A172 (cell line): ENCODE measurements around the gene GPER1. TPM values are rescaled to one million over a fixed set of nuclear protein-coding genes. Genes with fewer than 3 reads are reported as not detected.

Experiments
- DNase-seq: peaks from one replicate; pipeline ENCODE4 v3.0.0-alpha.2; 2015; ENCODE audit warnings: low spot score
- total RNA-seq: library from RNA; depleted of rRNA; stranded (reverse); fragments of >200 nt; shearing (Covaris generic); gene quantifications from 2 replicates; pipeline ENCODE4 v1.2.3, GENCODE V29; 2014

Gene GPER1
- total RNA-seq, 1 experiment from 2014 or later, result 12.1 TPM

DNA sequence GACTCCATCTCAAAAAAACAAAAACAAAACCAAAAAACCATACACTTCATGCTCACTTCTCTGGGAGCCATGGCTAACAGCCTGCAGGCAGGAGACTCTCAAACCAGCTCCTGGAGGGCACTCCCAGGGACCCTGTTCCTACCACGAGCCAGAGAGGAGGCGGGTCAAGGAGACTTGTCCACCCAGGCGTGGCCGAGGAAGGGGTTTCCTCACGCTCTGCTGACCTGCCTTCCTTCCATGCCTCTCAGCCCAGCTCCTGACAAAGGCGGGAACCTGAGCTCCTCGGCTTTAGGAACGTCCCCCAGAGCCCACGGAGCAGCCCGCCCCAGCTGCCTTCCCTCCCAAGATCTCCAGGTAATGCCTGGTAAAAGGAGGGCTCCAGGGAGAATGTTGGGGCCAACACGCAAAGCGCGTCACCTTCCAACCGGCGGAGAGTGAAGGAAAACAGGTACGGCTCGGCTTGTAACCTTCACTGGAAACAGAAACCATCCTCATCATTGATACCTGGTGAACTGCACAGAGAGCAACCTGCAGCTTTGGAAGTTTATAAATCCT is 34.0 kb upstream of the GPER1 start:
- no peak for DNase-seq

DNA sequence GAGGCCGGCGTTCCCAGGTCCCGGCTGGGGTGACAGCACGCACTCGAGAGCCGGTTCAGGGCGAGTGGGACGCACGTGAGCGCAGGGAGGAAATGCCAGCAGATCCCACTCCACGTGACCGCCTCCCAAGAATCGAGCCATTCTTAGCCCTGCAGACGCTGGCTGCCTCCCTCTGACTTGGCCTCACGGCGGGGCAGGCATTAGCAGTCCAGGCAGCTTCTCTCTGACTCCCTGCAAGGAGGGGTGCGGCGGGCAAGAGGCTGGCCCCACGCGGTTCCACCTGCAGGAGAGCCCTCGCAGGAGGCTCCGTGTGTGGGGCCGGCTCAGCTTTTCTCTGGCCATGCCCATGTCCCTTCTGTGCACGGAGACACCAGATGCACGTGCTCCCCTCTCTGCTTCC is 33.5 kb upstream of the GPER1 start:
- no peak for DNase-seq

DNA sequence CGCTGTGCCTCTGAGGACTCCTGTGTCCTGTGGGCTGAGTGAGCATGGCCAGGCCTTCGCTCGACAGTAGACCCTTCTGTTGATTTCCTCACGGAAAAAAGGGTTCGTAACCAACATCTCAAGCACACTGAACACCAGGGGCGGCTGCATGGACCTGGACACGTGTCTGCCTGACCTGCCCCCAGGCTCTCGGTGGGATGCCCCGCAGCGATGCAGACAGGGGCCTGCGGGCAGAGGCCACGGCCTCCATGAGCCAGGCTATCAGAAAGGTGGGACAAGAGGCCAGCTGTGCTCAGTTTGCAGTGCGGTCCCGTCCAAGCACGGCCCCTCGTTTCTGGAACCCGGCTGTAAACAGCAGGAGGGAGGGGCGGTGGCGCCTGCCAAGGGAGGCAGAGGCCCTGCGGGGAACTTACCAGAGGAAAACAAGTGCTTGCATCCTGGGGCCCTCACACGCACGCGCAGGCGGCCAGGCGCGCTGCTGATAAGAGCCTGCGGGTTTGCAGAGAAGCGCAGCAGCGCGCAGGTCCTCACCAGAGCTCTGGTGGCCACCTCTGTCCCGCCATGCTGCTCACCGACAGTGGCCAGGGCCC is 33.0 kb upstream of the GPER1 start:
- no peak for DNase-seq

DNA sequence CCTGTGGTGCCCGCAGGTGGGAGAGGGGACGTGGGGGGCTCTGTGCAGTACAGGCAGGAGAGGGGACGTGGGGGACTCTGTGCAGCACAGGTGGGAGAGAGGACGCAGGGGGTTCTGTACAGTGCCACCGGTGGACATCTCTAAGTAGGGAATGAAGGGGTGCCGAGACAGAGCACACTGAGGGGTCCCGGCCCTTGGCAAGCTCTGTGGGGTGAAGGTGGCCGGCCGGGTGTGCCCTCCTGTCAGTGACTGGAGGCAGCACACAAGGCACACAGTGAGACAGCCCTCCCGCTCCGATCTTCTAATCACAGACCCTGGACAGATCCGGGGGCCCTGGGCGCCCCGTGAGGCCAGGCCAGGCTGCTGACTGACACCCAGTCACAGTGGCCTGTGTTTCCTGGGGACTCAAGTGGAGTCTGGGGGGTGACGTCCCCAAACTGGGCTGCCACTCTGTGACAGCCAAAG is 32.4 kb upstream of the GPER1 start:
- DNase-seq, result no peak

DNA sequence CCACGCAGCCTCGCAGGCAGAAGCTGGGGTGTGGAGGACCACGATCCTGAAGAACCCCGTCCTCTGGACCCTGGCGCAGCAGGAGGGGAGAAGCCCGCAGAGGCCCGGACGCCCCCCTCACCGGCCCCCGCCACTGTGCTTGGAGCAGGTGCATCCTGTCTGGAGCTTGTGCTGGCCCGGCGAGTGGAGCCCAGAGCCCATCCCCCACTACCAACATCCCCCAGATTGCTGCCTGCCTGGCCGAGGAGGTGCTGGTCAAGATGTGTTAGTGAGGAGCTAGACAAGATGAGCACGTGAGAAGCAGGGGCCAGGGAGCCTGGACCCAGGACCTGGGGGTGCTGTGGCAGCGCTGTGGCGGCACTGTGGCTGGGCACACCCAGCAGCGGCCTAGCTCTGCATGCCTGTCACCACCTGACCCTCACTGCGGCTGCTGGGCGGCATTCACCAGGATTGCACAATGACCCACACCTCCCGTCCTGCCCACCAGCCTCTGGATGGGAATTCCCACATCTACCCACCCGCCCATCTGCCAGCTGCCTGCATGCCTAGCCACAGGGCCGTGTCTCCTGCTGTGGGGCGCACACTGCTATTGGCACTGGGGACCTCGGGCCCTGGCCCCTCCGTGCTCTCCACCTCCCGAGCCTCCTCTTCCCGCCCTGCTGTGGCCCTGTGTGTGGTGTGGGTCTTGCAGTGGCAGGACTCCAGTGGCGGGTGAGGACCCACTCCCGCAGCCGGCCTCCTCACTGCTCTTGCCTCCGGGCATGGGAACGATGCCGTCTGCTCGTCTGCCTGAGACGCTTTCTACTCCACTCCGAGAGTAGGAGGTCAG is 31.7 kb upstream of the GPER1 start:
- DNase-seq, result peak; percentile 72

DNA sequence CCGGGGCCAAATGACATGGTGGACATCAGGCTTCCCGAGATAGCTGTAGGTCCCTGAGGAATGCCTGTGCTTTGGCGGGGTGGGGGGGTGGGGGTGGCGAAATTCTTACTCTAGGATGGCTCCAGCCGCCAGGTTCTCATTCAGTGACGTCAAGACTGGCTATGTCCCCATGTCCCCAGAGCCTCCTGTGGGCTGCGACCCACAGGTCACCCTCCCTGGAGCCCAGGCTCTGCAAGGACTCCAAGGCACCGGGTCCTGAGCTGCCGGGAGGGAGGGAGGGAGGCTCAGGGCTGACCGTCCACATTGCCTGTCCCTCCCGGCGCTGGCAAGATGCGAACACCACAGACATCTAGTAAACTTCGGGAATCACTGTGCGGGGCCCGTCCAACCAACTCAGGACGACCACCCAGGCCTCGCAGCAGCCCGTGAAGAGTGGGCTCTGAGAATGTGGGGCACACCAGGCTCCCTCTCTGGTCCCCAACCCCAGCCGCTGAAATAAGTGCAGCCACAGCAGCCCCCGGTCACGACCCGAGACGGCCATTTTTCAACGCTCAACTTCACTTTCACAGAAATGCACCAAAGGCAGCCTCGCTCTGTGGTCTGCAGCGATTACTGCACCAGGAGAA is 31.0 kb upstream of the GPER1 start:
- DNase-seq, result no peak

DNA sequence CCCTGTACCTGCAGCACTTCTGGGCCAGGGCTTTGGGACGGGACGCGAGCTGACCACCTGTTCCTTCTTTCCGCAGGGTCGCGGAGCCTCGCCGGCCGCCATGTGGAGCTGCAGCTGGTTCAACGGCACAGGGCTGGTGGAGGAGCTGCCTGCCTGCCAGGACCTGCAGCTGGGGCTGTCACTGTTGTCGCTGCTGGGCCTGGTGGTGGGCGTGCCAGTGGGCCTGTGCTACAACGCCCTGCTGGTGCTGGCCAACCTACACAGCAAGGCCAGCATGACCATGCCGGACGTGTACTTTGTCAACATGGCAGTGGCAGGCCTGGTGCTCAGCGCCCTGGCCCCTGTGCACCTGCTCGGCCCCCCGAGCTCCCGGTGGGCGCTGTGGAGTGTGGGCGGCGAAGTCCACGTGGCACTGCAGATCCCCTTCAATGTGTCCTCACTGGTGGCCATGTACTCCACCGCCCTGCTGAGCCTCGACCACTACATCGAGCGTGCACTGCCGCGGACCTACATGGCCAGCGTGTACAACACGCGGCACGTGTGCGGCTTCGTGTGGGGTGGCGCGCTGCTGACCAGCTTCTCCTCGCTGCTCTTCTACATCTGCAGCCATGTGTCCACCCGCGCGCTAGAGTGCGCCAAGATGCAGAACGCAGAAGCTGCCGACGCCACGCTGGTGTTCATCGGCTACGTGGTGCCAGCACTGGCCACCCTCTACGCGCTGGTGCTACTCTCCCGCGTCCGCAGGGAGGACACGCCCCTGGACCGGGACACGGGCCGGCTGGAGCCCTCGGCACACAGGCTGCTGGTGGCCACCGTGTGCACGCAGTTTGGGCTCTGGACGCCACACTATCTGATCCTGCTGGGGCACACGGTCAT is 30.3 kb upstream of the GPER1 start:
- DNase-seq, result no peak

DNA sequence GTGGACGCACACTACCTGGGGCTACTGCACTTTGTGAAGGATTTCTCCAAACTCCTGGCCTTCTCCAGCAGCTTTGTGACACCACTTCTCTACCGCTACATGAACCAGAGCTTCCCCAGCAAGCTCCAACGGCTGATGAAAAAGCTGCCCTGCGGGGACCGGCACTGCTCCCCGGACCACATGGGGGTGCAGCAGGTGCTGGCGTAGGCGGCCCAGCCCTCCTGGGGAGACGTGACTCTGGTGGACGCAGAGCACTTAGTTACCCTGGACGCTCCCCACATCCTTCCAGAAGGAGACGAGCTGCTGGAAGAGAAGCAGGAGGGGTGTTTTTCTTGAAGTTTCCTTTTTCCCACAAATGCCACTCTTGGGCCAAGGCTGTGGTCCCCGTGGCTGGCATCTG is 29.6 kb upstream of the GPER1 start:
- no peak for DNase-seq

DNA sequence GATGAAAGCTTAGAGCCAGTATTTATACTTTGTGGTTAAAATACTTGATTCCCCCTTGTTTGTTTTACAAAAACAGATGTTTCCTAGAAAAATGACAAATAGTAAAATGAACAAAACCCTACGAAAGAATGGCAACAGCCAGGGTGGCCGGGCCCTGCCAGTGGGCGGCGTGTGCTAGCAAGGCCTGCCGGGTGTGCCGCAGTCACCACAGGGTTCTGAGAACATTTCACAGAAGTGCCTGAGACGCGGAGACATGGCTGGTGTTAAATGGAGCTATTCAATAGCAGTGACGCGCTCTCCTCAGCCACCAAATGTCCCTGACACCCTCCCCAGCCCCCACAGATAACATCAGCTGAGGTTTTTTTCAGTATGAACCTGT is 29.1 kb upstream of the GPER1 start:
- no peak for DNase-seq

DNA sequence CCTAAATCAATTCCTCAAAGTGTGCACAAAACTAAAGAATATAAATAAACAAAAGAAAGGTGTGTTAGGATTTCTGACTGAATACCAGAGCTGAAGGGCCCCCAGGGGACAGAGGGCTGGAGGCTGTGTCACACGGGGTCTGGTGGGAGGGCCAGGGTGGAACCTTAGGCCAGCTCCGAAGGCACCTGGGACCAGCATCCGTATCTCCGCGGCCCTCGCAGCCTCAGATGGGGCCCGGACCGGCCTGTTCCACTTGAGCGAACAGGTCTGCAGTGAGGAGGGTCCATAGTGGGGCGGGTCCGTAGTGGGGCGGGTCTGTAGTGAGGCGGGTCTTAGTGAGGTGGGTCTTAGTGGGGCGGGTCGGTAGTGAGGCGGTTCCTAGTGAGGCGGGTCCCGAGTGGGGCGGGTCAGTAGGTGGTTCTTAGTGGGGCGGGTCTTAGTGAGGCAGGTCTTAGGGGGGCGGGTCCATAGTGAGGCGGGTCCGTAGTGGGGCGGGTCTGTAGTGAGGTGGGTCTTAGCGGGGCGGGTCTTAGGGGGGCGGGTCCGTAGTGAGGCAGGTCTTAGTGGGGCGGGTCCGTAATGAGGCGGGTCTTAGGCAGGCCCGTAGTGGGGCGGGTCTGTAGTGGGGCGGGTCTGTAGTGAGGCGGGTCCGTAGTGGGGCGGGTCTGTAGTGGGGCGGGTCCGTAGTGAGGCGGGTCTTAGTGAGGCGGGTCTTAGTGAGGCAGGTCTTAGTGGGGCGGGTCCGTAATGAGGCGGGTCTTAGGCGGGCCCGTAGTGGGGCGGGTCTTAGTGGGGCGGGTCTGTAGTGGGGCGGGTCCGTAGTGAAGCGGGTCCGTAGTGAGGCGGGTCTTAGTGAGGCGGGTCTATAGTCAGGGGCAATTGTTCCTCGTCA is 28.5 kb upstream of the GPER1 start:
- DNase-seq, result peak; percentile 28

DNA sequence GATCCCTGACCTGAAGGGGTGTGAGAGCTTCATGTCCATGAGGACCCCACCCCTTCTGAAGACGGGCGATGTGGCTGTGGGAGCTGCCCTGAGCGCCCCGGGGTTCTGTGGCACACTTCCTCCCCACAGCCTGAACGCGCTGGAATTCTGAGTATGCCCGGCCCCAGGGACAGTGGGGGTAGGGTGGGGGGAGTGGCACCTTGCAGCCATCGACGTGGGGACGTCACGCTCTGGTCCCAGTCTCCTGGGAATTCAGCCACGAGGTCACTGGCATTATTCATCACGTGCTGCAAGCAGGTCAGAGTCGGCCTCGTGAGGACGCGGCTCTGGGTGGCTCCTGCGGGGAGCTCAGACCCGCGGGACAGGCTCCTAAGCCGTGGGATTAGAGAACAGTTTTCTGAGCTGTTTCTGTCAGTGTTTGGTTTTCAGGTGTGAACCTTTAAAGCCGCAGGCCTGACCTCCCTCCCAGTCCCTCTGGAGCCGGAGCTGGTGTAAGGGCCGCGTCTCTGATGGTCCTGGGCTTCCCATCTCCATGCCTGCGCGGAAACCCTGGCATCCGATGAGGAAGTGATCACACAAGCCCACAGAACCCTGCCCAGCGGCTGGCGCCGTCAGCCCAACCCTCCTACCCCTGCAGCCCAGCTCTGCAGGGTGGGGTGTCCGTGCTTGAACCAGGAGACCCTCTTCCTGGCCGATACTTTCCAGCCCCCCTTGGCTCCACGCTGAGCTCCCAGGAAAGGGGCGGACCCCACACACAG is 27.4 kb upstream of the GPER1 start:
- no peak for DNase-seq

DNA sequence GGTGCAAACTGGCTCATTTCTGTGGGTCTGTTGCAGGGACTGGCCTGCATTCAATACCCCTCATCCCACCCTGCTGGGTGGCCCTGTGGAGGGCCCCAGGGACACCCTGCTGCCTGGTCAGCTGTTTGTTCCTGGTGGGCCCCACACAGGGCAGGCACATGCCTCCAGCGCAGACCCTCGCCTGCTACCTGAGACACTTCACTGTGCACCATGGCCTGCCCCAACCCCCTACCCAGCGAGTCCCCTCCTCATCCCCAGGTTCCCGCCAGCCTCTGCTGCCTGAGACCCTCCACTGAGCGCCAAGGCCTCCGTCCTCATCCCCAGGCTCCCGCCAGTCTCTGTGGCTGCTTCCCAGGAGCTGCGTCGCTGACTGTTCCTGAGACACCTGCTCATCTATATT is 26.7 kb upstream of the GPER1 start:
- DNase-seq, result no peak

DNA sequence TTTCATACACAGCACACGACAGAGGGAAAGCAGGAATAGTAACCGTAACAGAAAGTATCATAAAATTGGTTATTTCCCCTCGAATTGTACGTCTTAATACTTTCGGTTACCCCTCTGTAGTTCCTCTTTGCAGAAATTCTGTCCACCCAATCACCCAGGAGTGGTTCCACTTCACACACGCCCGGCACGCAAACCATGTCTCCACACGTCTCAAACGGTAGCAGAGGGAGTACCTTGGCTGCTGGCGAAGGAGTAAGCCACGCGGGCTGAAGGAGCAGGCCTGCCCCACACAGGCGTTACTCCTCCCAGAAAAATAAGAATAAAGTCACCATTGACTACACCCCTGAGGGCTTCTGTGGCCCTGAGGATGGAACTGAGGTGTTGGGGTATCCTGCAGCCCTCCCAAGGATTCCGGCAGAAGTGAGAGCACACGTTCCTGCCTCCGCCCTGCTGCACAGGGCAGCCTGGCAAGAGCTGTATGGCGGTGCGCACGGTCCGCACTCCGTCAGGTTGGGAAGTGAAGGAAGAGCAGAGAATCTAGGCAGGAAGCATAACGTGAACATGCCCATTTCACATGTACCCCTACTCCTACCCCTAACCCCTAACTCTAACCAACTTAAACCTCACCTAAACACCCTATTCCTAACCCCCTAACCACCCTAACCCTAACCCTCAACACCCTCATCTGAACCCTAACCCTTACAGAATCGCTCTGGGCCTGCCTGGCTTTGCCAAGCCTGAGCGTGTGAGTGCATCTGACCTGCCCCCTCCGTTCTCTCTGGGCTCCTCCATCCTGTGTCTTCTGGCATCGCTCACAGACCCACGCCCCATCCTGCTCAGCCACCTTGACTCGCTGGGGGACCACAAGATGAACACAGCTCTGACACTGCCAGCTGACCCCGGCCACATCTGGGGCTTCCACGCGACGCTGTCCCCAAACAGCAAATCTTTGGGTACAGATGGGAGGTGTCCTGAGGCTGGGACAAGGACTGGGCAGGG is 25.3 kb upstream of the GPER1 start:
- no peak for DNase-seq

DNA sequence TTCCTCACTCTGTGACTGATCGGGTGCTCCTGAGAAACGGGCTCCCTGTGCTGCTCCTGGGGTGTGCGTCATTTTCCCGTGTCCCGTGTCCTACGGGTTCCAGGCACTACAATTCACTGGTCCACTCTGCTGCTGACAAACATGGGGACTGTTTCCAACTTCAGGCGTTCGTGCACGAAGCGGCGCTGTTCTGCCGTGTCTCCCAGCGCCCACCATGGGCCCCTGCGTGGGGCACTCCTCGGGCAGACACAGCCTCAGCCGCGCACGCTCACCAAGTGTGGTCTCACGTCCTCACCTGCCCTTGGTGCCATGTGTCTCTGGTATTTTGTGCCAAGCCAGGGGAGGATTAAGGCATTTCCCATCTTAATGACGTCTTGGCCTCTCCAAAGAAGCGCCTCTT is 24.6 kb upstream of the GPER1 start:
- no peak for DNase-seq

DNA sequence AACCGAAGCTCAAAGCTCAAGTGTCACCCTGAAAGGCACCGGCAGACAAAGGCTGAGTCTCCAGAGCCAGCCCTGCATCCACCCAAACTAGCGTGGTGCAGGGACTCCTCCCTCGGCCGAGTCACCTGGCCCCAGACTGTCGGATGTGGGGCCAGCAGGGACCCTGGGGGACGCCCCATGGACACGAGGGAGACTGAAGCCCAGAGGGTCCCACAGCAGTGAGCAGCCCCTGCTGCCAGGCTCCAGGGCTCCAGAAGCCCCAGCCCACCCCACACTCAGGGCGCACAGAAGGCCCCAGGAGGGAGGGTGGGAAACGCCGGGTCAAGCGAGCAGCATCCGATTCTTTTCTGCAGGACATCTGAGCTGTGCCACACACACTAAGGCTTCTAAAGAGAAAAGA is 23.3 kb upstream of the GPER1 start:
- DNase-seq, result no peak

DNA sequence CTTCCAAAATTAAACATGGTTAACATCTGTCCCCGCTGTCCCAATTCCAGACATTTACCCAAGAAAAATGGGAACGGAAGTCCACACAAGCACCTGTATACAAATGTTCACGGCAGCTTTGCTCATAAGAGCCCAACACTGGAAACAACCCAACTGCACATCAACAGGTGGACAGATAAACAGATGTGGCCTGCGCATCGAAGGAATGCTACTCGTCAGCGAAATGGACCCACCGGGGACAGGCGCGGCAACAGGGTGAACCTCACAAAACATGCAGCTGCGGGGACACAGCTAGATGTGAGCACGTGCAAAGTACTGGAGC is 22.7 kb upstream of the GPER1 start:
- DNase-seq, result no peak

DNA sequence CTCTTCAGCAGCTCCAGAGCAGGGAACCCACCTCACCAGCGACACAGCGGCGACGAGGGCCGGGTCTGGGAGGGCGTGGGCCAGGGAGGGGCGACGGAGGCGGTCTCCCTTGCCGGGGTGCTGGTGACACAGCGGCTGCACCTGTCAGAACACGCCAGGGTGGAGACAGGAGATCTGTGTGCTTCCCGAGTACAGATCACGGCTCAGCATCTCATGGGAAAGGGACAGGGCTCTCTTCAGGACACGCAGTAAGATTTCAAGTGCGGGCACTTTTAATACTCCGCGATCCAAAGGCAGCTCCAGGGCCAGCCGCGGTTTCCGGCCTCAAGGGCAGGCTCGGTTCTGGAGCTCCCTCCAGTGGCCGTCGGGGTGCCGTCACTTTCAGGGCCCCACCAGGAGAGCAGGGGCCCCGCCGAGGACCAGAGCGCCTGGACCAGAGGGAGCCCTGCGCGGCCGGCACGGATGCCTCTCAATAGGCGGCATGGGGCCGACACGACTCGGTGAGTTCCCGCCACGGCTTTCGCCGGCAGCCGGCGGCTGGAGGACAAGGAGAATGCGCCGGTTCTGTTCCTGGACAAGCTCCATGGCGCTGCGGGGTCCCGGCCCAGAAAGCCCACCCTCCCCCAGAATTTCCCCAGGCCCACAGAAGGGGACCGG is 22.2 kb upstream of the GPER1 start:
- DNase-seq, result peak; percentile 61

DNA sequence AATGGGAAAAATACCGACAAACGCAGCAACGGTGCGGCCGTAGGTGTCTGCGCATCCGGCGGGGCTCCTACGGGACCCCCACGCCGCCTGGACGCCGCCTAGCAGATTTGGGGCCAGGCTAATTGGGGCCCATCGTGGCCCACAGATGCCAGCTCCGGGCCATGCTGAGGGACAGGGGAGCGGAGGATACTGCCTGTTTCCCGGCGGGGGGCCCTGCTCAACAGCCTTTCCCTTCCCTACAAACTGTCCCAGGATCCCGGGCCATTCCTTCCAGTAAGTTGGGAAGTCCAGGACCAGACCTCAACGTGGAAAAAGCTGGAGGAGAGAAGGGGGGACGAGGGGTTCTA is 21.7 kb upstream of the GPER1 start:
- no peak for DNase-seq

DNA sequence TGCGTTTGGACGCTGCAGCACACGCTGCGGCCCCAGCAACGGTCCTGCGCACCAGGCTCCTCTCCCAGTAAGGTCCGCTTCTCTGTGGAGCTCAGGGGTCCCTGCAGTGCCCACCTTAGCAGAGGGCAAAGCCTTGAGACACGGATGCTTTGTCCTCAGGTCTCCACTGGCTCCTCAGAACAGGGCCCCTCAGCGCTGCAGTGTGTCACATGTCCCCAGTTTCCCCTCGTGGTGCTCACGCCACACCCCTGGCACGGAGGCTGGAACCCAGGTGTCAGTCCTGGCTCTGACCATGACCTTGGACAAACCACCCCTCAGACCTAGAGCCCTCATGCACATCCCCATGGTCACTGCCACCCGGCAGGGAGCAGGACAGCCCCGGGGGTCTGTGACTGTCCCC is 19.9 kb upstream of the GPER1 start:
- no peak for DNase-seq
